ENCODE measurements around the gene OLFML2A.

OLFML2A gene

DNA sequence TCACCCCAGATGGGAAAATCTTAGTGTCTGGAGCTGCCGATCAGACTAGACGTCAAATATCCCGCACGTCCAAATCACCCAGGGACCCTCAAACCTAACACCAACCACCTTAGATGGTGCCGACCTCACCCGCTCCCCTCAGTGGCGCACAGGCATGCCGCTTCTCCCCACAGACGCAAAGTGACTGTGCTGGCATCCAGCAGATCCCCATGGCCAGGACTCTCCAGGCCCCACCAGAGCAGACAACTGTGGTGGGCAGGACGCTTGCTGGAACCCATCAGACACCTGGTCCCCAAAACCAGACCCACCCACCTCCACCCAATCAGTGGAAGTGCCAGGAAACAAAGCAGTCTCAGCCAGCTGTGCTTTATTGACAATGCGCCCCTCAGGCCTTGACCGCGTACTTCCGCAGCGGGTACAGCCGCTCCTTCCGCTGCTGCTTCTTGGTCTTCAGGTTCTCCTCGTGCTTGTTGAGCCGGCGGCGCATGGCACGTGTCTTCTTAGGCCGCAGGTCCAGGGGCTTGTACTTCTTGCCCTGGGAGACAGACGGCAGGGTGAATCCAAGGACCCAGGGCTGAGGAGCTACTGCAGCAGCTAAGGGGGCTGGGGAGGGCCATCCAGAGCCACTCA, 80.7 kb downstream of the OLFML2A start:
- no peak for DNase-seq

GRCh38 chr9:124858330-124859046, 81.6 kb downstream of the OLFML2A start:
- DNase-seq, result no peak

GRCh38 chr9:124859803-124860581, 83.1 kb downstream of the OLFML2A start:
- DNase-seq, result no peak

DNA sequence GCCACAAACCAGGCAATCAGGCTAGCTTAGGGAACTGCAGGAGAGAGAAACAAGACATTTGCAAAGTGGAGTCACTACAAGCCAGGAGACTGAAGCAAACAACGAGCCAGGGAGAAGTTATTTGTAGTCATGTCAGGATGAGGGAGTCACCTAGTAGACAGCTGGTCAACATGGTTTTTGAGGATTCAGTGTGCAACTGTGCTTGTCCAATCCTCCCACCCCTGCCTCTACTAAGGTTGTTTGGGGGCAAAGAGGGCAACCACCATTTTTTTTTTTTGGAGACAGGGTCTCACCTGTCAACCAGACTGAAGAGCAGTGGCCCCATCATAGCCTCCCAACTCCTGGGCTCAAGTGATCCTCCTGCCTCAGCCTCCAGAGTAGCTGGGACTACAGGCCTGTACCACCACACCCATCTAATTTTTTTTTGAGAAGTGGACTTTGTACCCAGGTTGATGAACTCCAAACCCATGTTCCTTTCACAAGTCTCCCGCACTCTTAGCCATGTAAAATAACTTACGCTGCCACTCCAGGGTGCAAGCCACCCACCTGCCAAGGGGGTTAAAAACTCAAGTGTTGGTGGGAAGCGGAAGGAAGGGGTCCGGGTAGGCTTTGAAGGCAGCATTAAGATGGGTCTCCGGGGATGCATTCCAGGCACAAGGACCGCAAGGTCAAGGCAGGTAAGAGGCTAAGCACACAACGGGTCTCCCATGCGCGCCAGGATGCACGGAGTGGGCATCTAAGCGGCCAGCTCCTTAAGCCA, 83.8 kb downstream of the OLFML2A start:
- DNase-seq, result no peak

GRCh38 chr9:124861342-124862229, 84.7 kb downstream of the OLFML2A start, which contains the start of the genes ARPC5L and RPL35:
ARPC5L (plus strand) TSS chr9:124862130; CDS start chr9:124869291, 7,161 bp downstream.
RPL35 (minus strand) TSS chr9:124861957; CDS start chr9:124861912, 45 bp downstream.
- DNase-seq, result peak; percentile 96

- no peak for DNase-seq
These were observed 86.5 kb downstream of the OLFML2A start for GRCh38 chr9:124863371-124863871.
